Suppressor macrophage treated with lipopolysaccharide for 4 hours (primary cell): ENCODE measurements around the gene TBXT.
A peak's percentile ranks its signal among the peaks of the same experiment; 100 is the strongest.
"Not testable (repeated sequence)": the region's sequence is repeated elsewhere in the genome, so short reads cannot be mapped to it uniquely, and the experiment has no call there.

Experiments used
- DNase-seq: peaks from one replicate; pipeline ENCODE4 v3.0.0-alpha.2; 2020

The TBXT gene

DNA sequence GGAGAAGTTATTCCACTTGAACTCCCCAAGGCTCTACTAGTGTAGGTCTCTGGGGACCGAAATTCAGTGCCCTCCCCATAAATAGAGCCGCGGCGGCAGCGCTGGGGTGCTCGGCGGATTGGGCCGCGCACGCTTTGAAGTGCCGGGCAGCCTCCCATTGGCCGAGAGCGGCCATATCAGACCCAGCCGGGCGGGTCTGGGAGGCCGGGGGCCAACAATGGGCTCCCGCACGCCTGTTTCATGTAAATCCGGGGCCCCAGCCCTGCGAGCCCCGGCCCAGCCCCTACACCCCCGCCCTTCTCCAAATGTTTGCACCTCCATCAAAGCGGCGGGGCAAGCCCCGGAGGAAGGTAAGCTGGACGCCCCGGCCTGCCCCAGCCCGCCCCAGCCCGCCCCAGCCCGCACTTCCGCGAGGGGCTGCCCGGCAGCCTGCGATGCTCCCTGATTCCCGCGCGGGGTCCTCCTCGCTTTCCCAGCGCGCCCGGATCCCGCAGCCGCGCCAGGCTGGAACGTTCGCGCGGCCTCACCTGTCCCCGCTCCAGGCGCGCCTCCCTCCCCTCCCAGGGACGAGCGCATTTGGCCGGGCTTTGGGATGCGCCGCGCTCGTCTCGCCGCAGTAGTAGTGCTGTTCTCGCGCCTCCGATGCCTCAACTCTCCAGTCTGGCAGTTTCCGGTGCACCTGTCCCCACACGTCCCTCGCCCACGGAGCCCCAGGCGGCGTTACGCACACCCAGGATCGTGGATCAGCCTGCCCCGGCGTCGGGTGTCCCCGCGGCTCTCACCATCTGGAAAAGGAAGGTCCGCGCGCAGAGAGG is at the start of gene TBXT:
TSS of gene TBXT (minus strand) at position 51 of the 815 bp plus-strand sequence. CDS start 260 bp downstream, outside the sequence.
- no peak for DNase-seq

GRCh38 chr6:166207284-166207561 is 39.6 kb upstream of the TBXT start:
- DNase-seq = no peak

DNA sequence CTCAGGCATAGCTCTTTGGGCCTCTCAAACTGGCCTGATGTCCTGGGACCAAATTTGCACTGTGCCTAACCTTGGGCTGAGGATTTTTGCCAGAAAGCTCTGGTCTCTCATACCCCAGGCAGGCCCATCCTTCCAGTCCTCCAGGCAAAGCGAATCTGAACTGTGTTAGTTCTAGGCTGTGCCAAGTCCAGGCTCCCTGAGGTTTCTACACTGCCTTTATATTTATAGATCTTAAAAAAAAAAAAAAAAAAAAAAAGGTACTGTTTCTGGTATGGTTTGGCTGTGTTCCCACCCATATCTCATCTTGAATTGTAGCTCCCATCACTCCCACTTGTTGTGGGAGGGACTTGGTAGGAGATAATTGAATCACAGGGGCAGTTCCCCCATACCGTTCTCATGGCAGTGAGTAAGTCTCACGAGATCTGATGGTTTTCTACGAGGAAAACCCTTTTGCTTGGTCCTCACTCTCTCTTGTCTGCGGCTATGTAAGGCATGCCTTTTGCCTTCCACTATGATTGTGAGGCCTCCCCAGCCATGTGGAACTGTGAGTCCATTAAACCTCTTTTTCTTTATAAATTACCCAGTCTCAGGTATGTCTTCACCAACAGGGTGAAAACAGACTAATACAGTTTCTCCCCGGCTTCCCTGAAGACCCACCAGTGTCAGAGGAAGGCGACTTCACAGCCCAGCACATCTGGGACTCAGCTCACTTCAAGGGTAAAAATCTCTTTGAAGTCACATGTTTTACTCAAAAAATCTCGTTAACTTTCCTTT is 39.0 kb upstream of the TBXT start:
- DNase-seq = peak; percentile 16

DNA sequence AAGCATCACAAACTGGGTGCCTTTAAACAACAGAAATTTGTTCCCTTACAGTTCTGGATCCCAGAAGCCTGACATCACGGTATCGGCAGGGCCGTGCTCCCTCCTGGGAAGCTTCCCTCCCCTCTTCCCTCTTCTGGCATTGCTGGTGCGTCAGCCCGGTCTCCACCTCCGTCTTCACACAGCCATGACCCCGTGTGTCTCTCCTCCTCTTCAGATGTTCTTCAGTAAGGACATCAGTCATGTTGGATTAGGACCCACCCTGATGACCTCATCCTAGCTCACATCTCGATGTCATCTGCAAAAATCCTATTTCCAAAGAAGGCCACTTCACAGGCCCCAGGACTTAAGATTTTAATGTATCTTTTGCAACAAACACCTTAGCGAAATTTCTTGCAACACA is 38.4 kb upstream of the TBXT start:
- DNase-seq = no peak

GRCh38 chr6:166204852-166205650 is 37.4 kb upstream of the TBXT start:
- no peak for DNase-seq

- no peak for DNase-seq
These were observed 36.1 kb upstream of the TBXT start for GRCh38 chr6:166203641-166204222.

DNA sequence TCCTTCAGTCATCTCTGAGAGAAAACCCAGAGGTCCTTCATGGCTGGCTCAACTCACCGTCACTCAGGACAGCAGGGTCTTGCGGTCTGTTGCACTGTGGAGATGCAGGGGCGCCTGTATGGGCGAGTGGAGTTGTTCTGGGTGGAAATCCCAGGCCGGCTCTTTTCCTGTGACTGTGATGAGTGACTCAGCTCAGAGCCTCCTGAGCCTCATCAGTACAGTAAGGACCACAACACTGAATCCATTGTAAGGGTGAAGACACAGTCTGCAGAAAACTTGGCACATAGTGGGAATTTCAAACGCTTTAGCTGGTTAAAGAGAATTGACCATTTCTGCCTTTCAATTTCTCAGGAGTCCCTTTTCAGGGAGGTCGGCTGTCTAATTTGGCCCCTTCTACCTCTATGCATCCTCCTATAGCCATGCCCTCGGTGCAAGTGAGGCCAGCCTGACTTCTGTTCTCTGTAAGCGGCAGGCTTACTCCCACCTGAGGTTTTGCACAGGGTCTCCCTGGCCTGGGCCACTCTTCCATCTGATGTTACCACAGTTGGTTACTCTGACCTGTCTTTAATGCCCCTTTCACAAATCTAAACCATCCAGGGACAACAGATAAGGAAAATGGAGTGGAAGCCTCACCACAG is 35.5 kb upstream of the TBXT start:
- DNase-seq = no peak

- DNase-seq = peak; percentile 24
These were observed 34.7 kb upstream of the TBXT start for GRCh38 chr6:166202321-166202733.

DNA sequence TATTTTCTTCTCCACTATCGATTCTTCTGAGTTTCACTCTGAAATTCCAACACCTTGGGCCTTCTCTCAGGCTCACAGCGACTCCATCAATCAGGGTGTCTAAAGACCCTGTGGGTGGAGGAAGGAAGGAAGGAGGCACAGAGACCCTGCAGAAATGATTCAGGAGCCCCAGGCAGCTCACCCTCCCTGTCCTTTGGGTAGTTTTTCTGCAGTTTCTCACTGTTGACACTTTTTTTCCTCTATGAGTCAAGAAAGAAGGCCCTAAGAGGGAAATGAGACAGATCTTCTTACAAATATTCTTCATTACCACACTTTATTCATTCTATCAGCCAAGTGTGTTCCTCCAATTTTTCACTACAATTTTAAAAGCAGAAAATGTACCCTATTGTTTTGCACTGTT is 34.2 kb upstream of the TBXT start:
- no peak for DNase-seq

- no peak for DNase-seq
These were observed 29.7 kb upstream of the TBXT start for GRCh38 chr6:166197361-166197760.

DNA sequence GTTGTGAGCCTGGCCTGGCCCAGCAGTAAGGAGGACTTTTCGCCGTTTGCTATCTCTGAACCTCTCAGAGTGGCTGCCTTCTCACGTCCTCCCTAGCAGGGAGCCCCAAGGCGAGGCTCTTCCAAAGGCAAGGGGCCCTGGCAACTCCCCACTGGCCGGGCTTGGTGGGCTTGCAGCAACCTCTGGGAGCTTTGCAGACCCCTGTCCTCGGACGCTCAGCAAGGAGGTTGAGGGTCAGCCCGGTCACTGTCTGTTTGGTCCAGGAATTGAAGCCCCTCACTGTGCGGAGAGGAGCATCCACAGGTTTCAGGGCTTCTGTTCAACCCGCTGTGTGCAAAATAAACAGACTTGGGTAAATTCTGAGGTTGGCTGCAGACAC is 28.2 kb upstream of the TBXT start:
- no peak for DNase-seq

- DNase-seq = peak; percentile 44
These were observed 27.5 kb upstream of the TBXT start for GRCh38 chr6:166194914-166195859.

GRCh38 chr6:166192557-166192956 is 24.9 kb upstream of the TBXT start:
- DNase-seq = no peak

GRCh38 chr6:166192136-166192535 is 24.5 kb upstream of the TBXT start:
- no peak for DNase-seq

GRCh38 chr6:166179704-166180103 is 12.1 kb upstream of the TBXT start:
- no peak for DNase-seq

DNA sequence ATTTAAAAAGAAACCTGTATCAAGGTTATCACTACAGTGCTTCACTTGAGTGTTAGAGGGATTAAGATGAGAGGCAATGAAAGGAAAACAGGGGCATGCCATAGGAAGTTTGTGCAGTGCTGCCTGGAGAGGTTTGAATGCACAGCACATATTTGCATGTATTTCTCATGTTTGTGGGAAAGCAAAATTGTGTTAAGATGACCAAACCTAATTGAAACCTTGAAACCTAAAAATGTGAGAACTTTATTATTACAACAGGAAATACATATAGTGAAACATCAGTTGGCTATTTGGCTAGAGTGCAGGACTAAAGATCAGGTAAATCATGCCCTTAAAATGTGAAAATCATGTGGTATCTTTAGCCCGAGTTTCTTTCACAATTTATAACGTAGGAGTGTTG is 8.5 kb upstream of the TBXT start:
- DNase-seq = no peak

DNA sequence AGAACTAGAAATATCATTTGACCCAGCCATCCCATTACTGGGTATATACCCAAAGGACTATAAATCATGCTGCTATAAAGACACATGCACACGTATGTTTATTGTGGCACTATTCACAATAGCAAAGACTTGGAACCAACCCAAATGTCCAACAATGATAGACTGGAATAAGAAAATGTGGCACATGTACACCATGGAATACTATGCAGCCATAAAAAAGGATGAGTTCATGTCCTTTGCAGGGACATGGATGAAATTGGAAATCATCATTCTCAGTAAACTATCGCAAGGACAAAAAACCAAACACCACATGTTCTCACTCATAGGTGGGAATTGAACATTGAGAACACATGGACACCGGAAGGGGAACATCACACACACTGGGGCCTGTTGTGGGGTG is 7.4 kb upstream of the TBXT start:
- DNase-seq = not testable (repeated sequence)

DNA sequence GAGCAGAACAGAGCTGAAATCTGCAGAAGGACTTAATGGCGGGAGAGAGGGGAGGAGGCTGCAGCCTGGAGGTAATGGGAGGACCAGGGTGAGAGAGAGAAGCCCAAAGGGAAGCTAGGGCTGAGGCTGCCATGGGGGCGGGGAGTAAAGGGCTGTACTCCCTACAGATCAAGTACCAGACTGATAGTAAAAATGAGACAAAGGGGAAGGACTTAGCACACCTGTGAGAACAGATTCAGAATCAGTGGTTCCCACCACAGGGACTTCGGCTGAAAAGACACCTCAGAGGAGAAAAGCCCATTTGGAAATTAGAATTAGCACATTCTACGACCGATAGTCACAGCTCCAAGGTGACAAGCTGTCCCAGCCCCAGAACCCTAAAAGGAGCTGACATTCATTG is 6.4 kb upstream of the TBXT start:
- no peak for DNase-seq

DNA sequence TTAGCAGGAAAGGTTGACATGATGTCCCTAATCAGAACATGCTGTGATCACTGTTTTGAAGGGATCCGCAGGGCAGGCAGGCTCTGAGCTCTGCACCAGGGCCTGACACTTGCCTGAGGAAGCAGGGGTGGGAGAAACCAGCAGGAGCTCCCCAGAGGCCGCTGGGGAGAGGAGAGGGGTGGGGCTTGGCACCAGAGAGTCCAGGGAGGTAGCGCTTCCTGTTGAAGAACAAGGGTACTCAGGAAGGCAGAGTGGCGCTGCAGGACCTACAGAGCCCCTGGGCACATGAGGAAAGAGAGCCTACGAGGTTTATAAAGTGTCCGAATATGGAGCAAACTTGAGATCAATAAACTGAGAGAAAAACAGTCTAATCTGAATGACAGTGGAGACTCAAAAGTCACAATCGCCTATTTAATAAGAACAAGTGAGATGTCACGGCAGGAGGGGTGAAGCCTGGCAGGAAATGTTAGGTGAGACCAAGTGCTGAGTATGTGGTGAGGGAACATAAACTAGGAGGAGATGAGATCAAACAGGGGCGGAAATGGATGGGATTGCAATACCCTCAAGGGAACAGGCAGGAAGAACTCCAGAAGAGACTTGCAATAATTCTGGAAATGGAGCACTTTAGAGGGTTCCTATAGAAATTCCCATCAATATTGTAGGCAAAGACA is 5.8 kb upstream of the TBXT start:
- DNase-seq = no peak

GRCh38 chr6:166172546-166172945 is 4.9 kb upstream of the TBXT start:
- DNase-seq = no peak
